ENCODE measurements around the gene ELMO2. TPM values are rescaled to one million over a fixed set of nuclear protein-coding genes. Genes with fewer than 3 reads are reported as not detected.

ELMO2 gene
- total RNA-seq, 1 donor from 2014 or later = 77.5 TPM

DNA sequence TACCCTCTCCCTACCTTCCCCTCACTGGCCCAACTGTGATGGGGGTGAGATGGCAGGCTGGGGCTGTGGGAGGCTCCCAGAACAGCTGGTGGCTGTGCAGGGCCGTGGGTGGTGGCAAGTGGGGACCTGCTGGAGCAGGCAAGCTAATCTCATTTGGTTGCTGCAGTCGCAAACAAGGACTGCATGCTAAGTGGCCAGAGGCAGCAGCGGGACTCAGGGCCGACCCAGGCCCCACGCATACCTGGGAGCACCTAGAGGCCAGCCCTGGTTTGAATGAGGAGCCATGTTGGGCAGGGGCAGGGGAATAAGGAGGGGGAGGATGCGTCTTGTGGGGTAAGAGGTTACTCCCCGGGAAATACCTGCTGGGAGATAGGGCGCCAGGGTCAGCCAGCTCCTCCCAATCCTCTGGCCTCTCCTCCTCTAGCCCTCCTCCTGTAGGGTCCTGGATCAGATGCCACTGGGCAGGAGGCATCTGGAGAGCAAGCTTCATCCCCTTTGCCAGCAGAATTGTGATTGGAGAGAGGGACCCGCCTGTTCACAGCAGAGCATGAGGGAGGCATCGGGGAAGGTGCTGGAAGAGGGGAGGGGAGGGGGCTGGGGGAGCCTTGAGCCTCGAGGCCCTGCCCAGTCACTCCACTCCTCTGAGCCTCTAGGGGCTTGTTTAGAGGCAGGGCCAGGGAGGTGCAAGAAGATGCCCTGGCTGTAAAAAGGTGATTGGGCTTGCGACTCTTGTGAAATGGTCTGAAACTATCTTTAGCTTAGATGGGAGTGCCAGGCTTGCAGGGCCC lies 73.8 kb downstream of the ELMO2 start:
- Histone ChIP-seq H3K9me3 (no peaks in the 10 kb centered on the region), H3K36me3 (no peaks in the 10 kb centered on the region), H3K27me3 (peaks cover 10% of the 10 kb centered on the region), H3K4me3 (no peak overlapping the region), H3K27ac (no peak overlapping the region), H3K4me1 (no peaks in the 10 kb centered on the region)
- TF ChIP-seq, protein P1, sequence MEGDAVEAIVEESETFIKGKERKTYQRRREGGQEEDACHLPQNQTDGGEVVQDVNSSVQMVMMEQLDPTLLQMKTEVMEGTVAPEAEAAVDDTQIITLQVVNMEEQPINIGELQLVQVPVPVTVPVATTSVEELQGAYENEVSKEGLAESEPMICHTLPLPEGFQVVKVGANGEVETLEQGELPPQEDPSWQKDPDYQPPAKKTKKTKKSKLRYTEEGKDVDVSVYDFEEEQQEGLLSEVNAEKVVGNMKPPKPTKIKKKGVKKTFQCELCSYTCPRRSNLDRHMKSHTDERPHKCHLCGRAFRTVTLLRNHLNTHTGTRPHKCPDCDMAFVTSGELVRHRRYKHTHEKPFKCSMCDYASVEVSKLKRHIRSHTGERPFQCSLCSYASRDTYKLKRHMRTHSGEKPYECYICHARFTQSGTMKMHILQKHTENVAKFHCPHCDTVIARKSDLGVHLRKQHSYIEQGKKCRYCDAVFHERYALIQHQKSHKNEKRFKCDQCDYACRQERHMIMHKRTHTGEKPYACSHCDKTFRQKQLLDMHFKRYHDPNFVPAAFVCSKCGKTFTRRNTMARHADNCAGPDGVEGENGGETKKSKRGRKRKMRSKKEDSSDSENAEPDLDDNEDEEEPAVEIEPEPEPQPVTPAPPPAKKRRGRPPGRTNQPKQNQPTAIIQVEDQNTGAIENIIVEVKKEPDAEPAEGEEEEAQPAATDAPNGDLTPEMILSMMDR (IDR thresholded peaks at IDR 0.05) = no peak
- intact Hi-C loops (cut with DNase I) = no loop called here
- no peak for DNase-seq (ENCODE audit: low spot score in 2 of 2)

DNA sequence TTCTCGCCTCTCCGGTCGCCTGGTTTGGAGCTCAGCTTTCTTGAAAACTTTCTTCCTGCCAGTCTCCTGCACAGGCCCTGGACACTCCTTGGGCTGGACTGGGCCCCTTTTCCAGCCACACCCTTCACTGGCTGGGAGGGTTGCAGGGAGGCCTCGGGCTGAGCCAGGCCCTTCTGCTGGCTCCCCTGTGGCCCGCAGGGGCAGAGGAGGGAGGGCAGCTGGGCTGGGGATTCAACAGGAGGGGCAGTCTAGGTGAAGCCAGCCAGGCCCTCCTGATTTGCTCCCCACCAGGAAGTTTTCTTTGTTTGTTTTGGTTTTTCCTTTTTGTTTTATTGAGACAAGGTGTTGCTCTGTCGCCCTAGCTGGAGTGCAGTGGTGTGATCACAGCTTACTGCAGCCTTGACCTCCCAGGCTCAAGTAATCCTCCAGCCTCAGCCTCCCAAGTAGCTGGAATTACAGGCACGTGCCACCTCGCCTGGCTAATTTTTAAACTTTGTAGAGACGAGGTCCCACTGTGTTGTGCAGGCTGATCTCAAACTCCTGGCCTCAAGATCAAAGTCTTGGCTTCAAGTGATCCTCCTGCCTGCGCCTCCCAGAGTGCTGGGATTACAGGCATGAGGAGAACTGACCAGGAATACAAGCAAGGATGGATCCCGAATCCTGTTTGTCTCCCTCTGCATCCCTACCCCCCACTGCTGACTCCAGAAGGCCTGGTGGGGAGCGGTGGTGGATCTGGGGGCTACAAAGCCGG lies 74.6 kb downstream of the ELMO2 start:
- TF ChIP-seq, protein P1 (IDR thresholded peaks at IDR 0.05) = no peak
- peaks cover 10% of the 10 kb centered on the region for H3K27me3 ChIP-seq
- no peak overlapping the region for H3K4me3 ChIP-seq
- no peak for DNase-seq (ENCODE audit: low spot score in 2 of 2)
- H3K4me1 ChIP-seq = no peaks in the 10 kb centered on the region
- H3K36me3 ChIP-seq = no peaks in the 10 kb centered on the region
- H3K27ac ChIP-seq = no peak overlapping the region
- intact Hi-C loops (cut with DNase I) = no loop called here
- H3K9me3 ChIP-seq = no peaks in the 10 kb centered on the region

DNA sequence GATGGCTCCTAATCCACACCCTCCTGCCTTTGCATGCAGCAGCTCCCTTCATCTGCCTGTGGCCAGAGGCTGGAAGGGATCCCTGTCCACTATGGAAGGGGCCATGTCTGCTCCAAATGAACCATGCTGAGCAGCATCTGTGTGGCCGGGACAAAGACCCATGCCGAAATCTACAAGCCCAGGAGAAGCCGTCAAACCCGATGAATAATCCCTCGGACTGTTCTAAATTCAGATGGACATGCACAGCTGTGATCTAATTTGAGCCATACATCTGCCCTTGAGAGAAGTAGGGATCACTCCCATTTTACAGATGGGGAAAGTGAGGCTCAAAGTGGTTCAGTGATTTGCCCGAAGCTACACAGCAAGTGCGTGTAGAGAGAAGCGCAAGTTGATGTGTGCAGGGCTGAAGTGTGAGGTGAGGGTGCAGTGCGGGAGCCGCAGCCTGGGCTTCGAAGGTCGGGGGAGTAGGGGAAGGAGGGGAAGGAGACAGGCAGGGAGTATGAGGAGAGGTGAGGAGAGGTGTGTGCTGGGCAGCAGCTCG lies 75.5 kb downstream of the ELMO2 start:
- Histone ChIP-seq H3K4me3 (no peak overlapping the region), H3K27ac (no peak overlapping the region), H3K36me3 (no peaks in the 10 kb centered on the region), H3K4me1 (no peaks in the 10 kb centered on the region), H3K27me3 (peaks cover 10% of the 10 kb centered on the region), H3K9me3 (no peaks in the 10 kb centered on the region)
- DNase-seq (ENCODE audit: low spot score in 2 of 2) = no peak
- intact Hi-C loops (cut with DNase I) = no loop called here
- TF ChIP-seq, protein P1 (IDR thresholded peaks at IDR 0.05) = no peak

DNA sequence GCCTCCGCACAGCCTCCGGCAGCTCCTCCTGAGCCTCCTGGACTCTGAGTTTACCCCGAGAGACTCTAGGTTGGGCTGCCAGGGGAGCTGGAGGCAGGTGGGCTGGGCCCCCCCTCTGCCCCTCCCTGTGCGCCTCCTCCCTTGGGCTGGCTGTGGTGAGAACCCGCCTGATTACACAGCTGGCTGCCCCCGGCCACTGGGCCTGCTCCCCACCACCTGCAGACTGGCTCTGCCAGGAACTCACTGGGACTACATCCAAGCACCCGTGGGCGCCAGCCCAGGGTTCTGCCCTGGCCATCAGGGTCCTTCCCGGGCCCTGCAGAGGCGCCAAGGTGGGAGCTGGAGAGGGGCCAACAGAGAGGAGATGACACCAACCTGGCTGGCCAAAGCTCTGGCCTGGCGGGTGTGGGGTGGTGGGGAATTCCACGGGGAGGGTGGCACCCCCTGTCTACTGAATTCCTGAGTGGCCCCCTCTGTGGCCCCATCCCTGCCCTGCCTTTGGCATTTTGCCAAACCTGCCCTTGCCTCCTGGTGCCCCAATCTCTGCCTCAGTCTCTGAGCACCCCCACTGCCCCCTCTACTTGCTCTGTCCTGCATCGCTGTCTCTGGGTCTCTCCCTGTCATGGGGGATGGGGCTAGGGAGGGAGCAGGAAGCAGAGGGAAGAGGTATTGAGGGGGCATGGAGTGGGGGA lies 76.2 kb downstream of the ELMO2 start:
- no peak for DNase-seq (ENCODE audit: low spot score in 2 of 2)
- Histone ChIP-seq H3K9me3 (no peaks in the 10 kb centered on the region), H3K4me1 (no peaks in the 10 kb centered on the region), H3K4me3 (no peak overlapping the region), H3K36me3 (no peaks in the 10 kb centered on the region), H3K27ac (no peak overlapping the region), H3K27me3 (peaks cover 10% of the 10 kb centered on the region)
- TF ChIP-seq, protein P1 (IDR thresholded peaks at IDR 0.05) = no peak
- intact Hi-C loops (cut with DNase I) = no loop called here

DNA sequence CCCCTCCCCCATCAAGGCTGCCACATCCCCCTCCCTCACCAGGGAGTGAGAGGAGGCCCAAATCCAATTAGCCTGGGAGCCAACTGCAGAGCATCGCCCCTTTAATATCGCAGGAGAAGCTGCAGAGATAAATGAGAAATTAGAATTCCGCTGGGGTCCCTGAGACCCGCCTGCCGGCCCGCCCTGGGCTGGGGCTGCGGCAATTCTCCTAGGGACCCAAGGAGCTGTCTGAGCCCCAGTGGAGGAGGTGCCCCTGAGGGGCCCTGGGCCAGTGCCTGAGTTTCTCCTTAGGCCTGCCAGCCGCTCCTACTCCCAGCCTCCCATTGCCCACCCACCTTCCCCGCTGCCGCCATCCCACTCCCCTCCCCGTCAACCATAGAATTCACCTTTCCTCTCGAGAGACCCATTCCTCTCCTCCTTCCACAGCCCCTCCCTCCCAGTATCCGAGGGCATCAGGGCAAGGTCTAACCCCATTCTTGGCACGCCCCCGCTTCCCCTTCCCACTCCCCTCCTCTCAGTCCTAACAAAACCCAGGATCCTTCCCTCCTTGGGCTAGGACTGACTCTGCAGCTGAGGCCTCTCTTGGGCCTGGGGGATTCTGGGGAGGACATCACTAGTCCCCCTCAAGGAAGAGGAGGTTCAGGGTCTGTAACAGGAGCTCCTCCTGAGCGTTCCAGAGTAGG lies 78.1 kb downstream of the ELMO2 start:
- Histone ChIP-seq H3K36me3 (no peaks in the 10 kb centered on the region), H3K27ac (no peak overlapping the region), H3K4me1 (no peaks in the 10 kb centered on the region), H3K9me3 (no peaks in the 10 kb centered on the region), H3K4me3 (no peak overlapping the region), H3K27me3 (peaks cover 10% of the 10 kb centered on the region)
- TF ChIP-seq, protein P1 (IDR thresholded peaks at IDR 0.05) = no peak
- intact Hi-C loops (cut with DNase I) = no loop called here
- DNase-seq (ENCODE audit: low spot score in 2 of 2) = no peak
